Measurements from ENCODE around the gene NCAPG. TPM values are rescaled to one million over a fixed set of nuclear protein-coding genes. Genes with fewer than 3 reads are reported as not detected.

Gene NCAPG, protein sequence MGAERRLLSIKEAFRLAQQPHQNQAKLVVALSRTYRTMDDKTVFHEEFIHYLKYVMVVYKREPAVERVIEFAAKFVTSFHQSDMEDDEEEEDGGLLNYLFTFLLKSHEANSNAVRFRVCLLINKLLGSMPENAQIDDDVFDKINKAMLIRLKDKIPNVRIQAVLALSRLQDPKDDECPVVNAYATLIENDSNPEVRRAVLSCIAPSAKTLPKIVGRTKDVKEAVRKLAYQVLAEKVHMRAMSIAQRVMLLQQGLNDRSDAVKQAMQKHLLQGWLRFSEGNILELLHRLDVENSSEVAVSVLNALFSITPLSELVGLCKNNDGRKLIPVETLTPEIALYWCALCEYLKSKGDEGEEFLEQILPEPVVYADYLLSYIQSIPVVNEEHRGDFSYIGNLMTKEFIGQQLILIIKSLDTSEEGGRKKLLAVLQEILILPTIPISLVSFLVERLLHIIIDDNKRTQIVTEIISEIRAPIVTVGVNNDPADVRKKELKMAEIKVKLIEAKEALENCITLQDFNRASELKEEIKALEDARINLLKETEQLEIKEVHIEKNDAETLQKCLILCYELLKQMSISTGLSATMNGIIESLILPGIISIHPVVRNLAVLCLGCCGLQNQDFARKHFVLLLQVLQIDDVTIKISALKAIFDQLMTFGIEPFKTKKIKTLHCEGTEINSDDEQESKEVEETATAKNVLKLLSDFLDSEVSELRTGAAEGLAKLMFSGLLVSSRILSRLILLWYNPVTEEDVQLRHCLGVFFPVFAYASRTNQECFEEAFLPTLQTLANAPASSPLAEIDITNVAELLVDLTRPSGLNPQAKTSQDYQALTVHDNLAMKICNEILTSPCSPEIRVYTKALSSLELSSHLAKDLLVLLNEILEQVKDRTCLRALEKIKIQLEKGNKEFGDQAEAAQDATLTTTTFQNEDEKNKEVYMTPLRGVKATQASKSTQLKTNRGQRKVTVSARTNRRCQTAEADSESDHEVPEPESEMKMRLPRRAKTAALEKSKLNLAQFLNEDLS
- 31.1 and 57.1 TPM in 2 replicates for total RNA-seq

- DNase-seq (ENCODE audit: low read depth, low spot score): peak; percentile 97
These were observed at the start of gene NCAPG, which contains the start of gene DCAF16 for GRCh38 chr4:17810260-17811077. NCAPG (plus strand) TSS chr4:17810979; CDS start chr4:17811078, 99 bp downstream. DCAF16 (minus strand) TSS chr4:17810757; CDS start chr4:17804141, 6,616 bp downstream.

DNA sequence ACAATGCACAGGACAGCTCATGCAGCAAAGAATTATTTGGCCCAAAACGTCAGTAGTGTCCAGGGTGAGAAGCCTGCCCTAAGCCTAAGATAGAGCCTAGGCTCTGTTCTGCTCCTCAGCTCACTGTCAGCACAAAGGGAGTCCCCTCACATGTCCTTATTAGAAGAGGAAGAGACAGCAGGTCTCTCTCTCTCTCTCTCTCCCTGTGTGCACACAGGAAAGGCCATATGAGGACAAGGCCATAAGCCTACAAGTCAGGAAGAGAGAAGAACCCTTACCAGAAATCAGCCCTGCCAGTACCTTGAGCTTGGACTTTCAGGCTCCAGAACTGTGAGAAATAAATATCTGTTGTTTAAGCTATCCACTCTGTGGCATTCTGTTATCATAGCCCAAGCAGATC, 49.7 kb upstream of the NCAPG start:
- DNase-seq (ENCODE audit: low read depth, low spot score): no peak

GRCh38 chr4:17762726-17763125, 48.1 kb upstream of the NCAPG start:
- DNase-seq (ENCODE audit: low read depth, low spot score): no peak

GRCh38 chr4:17763416-17763815, 47.4 kb upstream of the NCAPG start:
- no peak for DNase-seq (ENCODE audit: low read depth, low spot score)

DNA sequence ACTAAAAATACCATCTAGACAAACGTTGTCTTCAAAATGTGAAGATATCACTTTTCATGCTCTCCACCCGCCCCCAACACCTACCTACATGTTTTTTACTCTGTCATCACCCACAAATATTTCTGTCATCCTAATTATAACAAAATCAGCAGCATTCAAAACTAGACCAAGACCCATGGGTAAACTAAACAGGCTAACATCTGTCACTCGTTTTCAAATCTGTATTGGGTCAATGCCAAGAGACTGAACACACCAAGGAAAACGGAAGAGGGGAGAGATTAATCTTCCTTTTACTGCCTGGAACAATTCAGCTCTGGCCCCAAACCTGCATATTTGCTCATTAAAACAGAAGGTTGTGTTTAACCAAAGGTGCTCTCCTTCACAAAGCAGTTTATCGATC, 46.8 kb upstream of the NCAPG start:
- no peak for DNase-seq (ENCODE audit: low read depth, low spot score)

DNA sequence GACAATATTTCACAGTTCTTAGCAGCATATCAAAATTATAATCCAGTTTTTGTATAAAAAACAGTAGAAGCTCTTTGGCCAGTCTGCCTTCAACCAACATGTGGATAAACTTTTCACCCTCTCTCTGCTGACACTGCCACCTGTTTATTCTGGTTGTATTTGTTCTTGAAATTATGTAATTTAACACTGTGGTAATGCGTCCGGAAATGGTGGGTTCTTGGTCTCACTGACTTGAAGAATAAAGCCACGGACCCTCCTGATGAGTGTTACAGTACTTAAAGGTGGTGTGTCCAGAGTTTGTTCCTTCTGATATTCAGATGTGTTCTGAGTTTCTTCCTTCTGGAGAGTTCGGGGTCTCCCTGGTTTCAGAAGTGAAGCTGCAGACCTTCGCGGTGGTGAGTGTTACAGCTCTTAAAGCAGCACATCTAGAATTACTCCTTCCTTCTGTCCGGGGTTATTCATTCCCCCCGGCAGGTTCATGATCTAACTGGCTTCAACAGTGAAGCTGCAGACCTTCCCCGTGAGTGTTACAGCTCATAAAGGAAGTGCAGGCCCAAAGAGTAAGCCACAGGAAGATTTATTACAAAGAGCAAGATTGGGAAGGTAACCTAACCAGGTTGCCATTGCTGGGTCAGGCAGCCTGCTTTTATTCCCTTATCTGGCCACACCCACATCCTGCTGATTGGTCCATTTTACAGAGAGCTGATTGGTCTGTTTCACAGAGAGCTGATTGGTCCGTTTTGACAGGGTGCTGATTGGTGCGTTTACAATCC, 45.1 kb upstream of the NCAPG start:
- no peak for DNase-seq (ENCODE audit: low read depth, low spot score)

DNA sequence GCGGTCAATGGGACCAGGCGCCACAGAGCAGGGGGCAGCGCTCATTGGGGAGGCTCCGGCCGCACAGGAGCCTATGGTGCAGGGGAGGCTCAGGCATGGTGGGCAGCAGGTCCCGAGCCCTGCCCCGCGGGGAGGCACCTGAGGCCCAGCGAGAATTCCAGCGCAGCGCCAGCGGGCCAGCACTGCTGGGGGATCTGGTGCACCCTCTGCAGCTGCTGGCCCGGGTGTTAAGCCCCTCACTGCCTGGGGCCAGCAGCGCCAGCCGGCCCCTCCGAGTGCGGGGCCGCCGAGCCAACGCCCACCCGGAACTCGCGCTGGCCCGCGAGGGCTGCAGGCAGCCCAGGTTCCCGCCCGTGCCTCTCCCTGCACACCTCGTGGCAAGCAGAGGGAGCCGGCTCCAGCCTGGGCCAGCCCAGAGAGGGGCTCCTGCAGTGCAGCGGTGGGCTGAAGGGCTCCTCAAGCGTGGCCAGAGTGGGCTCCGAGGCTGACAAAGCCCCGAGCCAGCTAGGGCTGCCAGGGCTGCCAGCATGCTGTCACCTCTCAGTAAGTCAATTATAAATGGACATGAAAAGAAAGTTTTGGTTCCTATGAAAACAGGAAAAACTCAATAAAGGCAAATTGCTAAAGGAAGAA, 43.8 kb upstream of the NCAPG start:
- no peak for DNase-seq (ENCODE audit: low read depth, low spot score)

GRCh38 chr4:17769406-17770174, 41.2 kb upstream of the NCAPG start:
- no peak for DNase-seq (ENCODE audit: low read depth, low spot score)

DNA sequence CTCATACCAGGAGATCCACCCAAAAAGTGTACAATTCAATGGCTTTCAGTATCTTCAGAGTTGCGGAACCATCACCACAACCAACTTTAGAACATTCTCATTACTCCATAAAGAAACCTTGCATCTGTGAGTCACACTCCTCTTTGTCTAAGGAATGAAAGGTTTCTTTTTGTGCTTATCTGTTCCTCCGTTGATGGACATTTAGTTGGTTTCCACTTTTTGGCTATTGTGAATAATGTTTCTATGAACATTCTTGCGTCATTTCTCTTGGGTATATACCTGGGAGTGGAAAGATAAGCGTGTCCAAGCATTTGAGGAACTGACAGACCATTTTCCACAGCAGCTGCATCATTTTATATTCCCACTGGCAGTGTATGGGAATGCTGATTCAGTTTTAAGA, 39.9 kb upstream of the NCAPG start:
- no peak for DNase-seq (ENCODE audit: low read depth, low spot score)

DNA sequence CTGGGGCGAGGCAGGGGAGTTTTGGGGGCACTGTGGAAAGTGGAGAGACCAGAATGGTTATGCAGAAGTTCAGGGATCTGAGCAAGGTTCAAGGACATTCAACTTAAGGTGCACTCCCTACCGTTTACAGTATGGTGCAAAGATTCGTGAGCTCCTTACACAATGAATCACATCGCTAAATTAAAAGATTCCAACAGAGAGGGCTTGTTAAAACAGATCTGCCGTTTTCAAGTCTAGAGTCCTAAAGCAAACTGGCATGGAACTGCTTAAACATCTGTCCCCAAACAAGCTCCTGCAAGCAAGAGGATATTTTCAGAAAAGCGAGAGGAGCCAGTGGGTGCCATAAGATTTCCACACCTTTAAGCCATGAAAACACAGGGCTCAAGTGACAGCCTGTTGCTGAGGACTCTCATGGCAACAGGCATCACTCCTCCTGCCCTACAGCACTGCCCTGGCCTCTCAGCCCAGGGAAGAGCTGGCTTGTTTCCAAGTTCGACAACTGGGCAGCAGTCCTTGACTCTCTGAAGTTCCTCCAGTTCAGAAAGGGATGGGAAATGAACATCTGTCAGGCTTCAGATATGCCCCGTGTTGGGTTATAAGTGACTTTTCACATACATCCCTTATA, 39.4 kb upstream of the NCAPG start:
- DNase-seq (ENCODE audit: low read depth, low spot score): no peak

GRCh38 chr4:17773135-17773698, 37.6 kb upstream of the NCAPG start:
- DNase-seq (ENCODE audit: low read depth, low spot score): no peak

GRCh38 chr4:17778431-17778830, 32.3 kb upstream of the NCAPG start:
- no peak for DNase-seq (ENCODE audit: low read depth, low spot score)

DNA sequence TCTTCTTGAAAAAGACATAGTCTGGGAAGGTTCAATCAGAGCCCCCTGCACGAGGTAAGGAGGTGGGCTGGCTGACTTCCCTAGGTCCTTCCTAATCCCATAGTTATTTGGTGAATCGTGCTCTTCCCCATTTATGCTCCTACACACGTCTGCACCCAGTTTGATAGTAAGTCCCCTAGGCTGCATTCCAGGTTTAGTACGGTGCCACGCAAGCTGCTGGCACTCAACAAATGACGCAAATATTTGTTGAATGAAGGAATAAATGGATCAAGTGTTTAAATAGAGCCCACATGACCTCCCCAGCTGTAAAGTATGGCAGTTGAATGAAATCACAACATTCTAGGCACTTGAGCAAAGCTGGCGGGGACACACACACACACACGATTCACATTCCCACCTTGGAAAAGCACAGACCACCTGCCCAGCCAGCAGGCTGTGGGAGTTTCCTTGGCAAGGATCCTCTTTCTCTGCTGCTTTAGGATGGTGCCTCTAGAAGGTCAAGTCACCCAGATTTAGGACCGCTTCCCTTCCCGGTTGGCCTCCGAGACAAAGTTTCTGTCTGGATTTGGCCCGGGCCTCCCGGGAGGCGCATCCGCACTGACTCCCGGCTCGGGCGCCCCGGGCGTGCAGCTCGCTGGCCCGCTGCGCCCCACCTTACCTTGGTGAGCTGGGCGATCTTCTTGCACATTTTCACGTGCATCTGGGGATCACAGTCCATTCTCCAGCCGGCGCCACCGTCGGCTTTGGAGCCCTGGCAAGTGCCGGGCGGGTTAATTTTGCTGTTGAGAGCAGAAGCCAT, 30.1 kb upstream of the NCAPG start:
- no peak for DNase-seq (ENCODE audit: low read depth, low spot score)

DNA sequence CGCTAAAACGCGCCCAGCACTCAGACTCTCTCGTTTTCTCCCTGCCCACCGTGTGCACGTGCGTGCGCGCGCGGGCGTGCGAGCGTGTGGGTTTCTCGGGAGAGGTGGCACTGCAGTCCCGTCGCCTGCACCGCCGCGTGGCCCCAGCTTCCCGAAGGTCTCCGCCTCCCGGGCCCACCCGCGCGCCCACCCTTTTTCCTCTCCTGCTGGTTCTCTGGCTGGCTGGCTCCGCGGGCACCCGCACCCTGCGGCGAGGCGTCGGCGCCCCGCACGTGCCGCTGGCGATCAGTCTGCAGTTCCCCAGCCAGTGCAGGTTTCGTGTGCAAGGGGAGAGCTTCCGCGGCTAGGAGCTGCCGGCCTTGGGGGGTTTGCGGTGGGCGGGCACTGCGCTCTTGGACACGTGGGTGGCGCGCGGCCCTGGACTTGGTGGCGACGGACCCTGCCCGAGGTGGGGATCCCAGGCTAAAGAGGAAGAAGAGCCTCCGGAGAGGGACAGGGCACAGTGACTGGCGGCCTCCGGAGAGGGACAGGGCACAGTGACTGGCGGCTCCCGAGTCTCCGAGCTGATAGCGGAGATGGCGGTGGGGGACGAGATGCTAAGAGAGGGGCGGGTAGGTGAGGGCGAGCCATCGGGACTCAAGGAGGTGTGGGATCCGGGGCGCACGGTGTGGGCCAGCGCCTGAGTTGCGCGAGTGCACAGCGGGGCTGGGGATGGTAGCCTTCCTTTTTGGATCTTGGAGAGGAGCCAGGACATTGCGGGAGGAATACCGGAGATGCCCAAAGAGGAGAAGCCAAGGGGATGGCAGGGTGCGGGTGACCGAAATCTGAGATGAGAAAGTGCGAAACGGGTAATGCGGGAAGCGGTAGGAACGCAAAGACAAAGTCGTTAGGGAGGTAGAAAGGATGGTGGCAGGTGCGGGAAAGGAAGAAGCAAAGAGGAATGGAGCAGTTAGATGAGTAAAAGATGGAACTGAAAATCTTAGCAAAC, 29.2 kb upstream of the NCAPG start, which contains the start of gene FAM184B:
TSS of gene FAM184B (minus strand) at position 322 of the 988 bp plus-strand sequence. CDS start 322 bp downstream, outside the sequence.
- DNase-seq (ENCODE audit: low read depth, low spot score): no peak

DNA sequence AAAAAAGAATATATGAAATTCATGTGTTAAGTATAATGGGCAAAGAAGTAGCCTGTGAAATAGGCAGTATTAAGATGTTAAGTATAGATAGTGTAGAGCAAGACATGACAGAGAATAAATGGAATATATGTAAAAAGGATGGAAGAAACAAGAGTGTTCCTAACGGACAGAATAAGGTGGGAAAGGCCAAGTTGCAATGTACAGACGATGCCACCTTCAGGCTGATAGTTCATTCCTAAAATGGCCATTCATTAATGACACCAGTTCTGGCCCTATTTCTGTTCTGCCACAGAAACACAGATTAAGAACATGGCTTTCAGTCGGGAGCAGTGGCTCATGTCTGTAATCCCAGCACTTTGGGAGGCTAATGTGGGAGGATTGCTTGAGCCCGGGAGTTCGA, 24.9 kb upstream of the NCAPG start:
- DNase-seq (ENCODE audit: low read depth, low spot score): no peak

DNA sequence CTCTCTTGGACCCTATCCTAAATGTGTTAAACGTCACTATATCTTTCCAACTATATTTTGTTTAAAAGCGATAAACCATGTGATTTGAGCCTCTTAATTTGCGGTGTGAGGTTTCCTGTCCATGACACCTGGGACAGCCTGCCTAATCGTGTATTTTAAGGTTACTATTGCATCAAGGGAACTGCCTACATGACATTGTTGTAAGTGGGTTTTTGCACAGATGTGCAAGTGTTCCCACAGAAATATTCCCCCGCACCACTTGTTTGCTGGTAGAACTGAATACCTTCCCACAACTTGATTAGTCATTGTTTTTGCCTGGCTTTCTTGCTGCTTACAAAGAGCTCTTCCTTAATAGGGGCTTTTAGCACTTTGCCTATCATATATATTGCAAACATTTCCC, 24.2 kb upstream of the NCAPG start:
- DNase-seq (ENCODE audit: low read depth, low spot score): no peak

All from pulmonary artery endothelial cell (primary cell).